Activated T-cell treated with anti-CD3 and anti-CD28 coated beads for 1 hour (primary cell): Measurements from ENCODE around the gene CHST11.

ENCODE experiments used
- DNase-seq: peaks from one replicate; pipeline ENCODE4 v3.0.0-alpha.2; 2020; ENCODE audit warnings: low read depth

The CHST11 gene

GRCh38 chr12:104697186-104697585, 240.4 kb downstream of the CHST11 start:
- no peak for DNase-seq

GRCh38 chr12:104698871-104699270, 242.1 kb downstream of the CHST11 start:
- DNase-seq, result no peak

GRCh38 chr12:104699489-104700190, 242.9 kb downstream of the CHST11 start:
- DNase-seq, result no peak

- no peak for DNase-seq
Measured at GRCh38 chr12:104700324-104700723, 243.6 kb downstream of the CHST11 start.

GRCh38 chr12:104701301-104701700, 244.6 kb downstream of the CHST11 start:
- DNase-seq, result no peak

- no peak for DNase-seq
Measured at GRCh38 chr12:104701756-104702155, 245.0 kb downstream of the CHST11 start.

GRCh38 chr12:104702565-104703139, 245.9 kb downstream of the CHST11 start:
- DNase-seq, result no peak

GRCh38 chr12:104703372-104703771, 246.6 kb downstream of the CHST11 start:
- no peak for DNase-seq

- DNase-seq, result no peak
Measured at GRCh38 chr12:104704224-104704779, 247.6 kb downstream of the CHST11 start.

GRCh38 chr12:104707194-104707593, 250.4 kb downstream of the CHST11 start:
- DNase-seq, result no peak

GRCh38 chr12:104707794-104708558, 251.2 kb downstream of the CHST11 start:
- DNase-seq, result no peak

GRCh38 chr12:104708891-104709290, 252.1 kb downstream of the CHST11 start:
- DNase-seq, result no peak

GRCh38 chr12:104709692-104710435, 253.1 kb downstream of the CHST11 start:
- DNase-seq, result no peak

- no peak for DNase-seq
Measured at GRCh38 chr12:104710940-104711689, 254.4 kb downstream of the CHST11 start.

- no peak for DNase-seq
Measured at GRCh38 chr12:104712477-104712876, 255.7 kb downstream of the CHST11 start.

GRCh38 chr12:104712968-104713367, 256.2 kb downstream of the CHST11 start:
- DNase-seq, result no peak

GRCh38 chr12:104713444-104713843, 256.7 kb downstream of the CHST11 start:
- no peak for DNase-seq

- DNase-seq, result no peak
Measured at GRCh38 chr12:104714369-104714768, 257.6 kb downstream of the CHST11 start.

- no peak for DNase-seq
Measured at GRCh38 chr12:104716172-104716571, 259.4 kb downstream of the CHST11 start.

GRCh38 chr12:104718304-104718929, 261.7 kb downstream of the CHST11 start:
- DNase-seq, result no peak
